Small intestine (tissue), 7 donors: Measurements from ENCODE around the gene FBXW9. TPM values are rescaled to one million over a fixed set of nuclear protein-coding genes. Genes with fewer than 3 reads are reported as not detected.
"Not testable (repeated sequence)": the region's sequence is repeated elsewhere in the genome, so short reads cannot be mapped to it uniquely, and the experiment has no call there.

Source experiments
- DNase-seq, 2 donors: peaks; one replicate each; pipeline versions ENCODE4 v3.0.0 to v3.0.0-alpha.2; 2013
- FAIRE-seq: peaks from 2 replicates; lab custom pipeline; 2012; peaks lifted over from hg19 to GRCh38; lab: Jason Lieb, UNC
- H3K27ac ChIP-seq, 3 donors: one replicate each; pipeline ENCODE4 v1.5.1; 2013; ENCODE audit warnings: low read length in 2 of 3, mild to moderate bottlenecking in 2 of 3, control low read depth in 1 of 3, inconsistent platforms in 1 of 3, low read depth in 1 of 3, moderate library complexity in 1 of 3
- H3K27me3 ChIP-seq, 3 donors: one replicate each; pipeline ENCODE4 v1.6.1; 2013; ENCODE audit warnings: low read length in 3 of 3, inconsistent platforms in 1 of 3; ENCODE audit not compliant: control insufficient read depth in 3 of 3, insufficient read depth in 3 of 3
- H3K36me3 ChIP-seq, 3 donors: one replicate each; pipeline ENCODE4 v1.6.1; 2013; ENCODE audit warnings: low read length in 3 of 3, inconsistent platforms in 1 of 3, low read depth in 1 of 3, mild to moderate bottlenecking in 1 of 3, moderate library complexity in 1 of 3; ENCODE audit not compliant: control insufficient read depth in 3 of 3, insufficient read depth in 2 of 3
- H3K4me1 ChIP-seq, 3 donors: one replicate each; pipeline ENCODE4 v1.6.1; 2013; ENCODE audit warnings: low read length in 2 of 3, inconsistent platforms in 1 of 3, low read depth in 1 of 3, mild to moderate bottlenecking in 1 of 3, moderate library complexity in 1 of 3; ENCODE audit not compliant: control insufficient read depth in 3 of 3, insufficient read depth in 2 of 3
- H3K4me3 ChIP-seq, 3 donors: one replicate each; pipeline ENCODE4 v1.5.1; 2013; ENCODE audit warnings: low read length in 3 of 3, control low read depth in 1 of 3, inconsistent platforms in 1 of 3, low read depth in 1 of 3, mild to moderate bottlenecking in 1 of 3, moderate library complexity in 1 of 3
- H3K9me3 ChIP-seq, 2 donors: one replicate each; pipeline ENCODE4 v1.6.1; 2013; ENCODE audit warnings: low read depth in 1 of 2, low read length in 1 of 2; ENCODE audit not compliant: control insufficient read depth in 2 of 2, insufficient read depth in 1 of 2
- WGBS, 3 donors: extraction: QIAGEN DNeasy Blood & Tissue Kit; methylation state at CpG; one replicate each; pipeline ENCODE4 v1.1.7; 2013; 5-methylcytosine and 5-hydroxymethylcytosine counted together
- polyA plus RNA-seq, 4 donors: library from polyadenylated mRNA; stranded (reverse) in 3 of 4; unstranded in 1 of 4; fragments of 200-250 nt in 3 of 4; fragments of 120-200 nt in 1 of 4; gene quantifications; one replicate each; pipeline versions ENCODE4 v1.2.1 to v1.2.3, GENCODE V29; 2013
- donor health status: healthy with polysubstance abuse.
- donor health status: control.
- donor health status: control.
- donor health status: Bipolar disorder and iron deficiency.
- donor health status: healthy.

FBXW9 gene
- polyA plus RNA-seq, 4 donors = 4.5 to 11.8 (median 7.2) TPM

DNA sequence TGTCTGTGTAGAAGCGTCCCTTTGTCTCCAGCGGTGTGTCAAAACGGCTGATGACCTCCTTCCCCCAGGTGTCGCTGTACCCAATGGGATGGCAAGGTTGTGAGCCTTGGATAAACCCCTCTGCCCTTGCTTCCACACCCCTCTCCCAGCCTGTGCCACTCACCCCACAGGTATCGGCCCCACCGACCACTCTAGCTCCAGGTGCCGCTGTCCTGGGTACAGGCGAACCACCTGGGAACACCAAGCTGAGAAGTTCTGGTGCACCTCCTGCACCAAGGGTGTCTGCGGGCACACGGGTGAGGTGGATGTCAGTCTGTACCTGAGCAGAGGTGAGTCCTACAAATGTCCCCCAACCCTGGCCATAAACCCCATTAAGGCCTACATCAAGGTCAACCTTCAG, 46.5 kb downstream of the FBXW9 start:
- 94 to 97% (median 97%) methylated on average over 10 of the region's 10 CpGs for WGBS, 3 donors
- no peak overlapping the region for H3K27ac ChIP-seq
- no peak for DNase-seq
- FAIRE-seq = no peak
- H3K9me3 ChIP-seq = no peaks in the 10 kb centered on the region
- H3K36me3 ChIP-seq = peaks cover 0 to 24% (median 0%) of the 10 kb centered on the region in 3 donors
- H3K4me3 ChIP-seq = no peak overlapping the region
- peaks cover 0 to 4% (median 0%) of the 10 kb centered on the region in 3 donors for H3K4me1 ChIP-seq
- H3K27me3 ChIP-seq = no peaks in the 10 kb centered on the region

DNA sequence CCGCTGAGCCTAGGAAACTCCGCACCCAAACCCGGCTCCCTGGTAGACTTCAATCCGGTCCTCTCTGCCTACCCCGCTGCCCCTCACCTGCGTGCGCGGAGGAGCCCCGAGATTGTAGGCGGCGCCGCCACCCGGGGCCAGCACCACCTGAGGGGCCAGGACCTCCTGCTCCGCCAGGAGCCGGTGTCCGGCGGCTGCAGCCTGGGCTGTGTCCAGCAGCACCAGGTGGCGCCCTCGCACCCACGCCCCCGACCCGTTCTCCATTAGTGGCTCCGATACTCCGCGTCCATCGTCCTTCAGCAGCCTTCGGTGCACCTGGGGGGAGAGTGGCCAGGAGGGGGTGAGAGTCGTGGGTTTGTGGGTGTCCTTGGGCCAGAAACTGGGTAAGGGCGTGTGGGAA, 48.3 kb downstream of the FBXW9 start:
- Histone ChIP-seq H3K36me3 (peaks cover 0 to 13% (median 0%) of the 10 kb centered on the region in 3 donors), H3K4me1 (peaks cover 0 to 4% (median 0%) of the 10 kb centered on the region in 3 donors), H3K4me3 (peak overlapping the region in 2 of 3 donors; percentile 27 to 35), H3K27ac (no peak overlapping the region), H3K27me3 (no peaks in the 10 kb centered on the region), H3K9me3 (no peaks in the 10 kb centered on the region)
- FAIRE-seq (no peak), DNase-seq (peak in 1 of 2 donors; percentile 25)
- 21 to 55% (median 29%) methylated on average over 23 to 29 of the region's 29 CpGs for WGBS, 3 donors

DNA sequence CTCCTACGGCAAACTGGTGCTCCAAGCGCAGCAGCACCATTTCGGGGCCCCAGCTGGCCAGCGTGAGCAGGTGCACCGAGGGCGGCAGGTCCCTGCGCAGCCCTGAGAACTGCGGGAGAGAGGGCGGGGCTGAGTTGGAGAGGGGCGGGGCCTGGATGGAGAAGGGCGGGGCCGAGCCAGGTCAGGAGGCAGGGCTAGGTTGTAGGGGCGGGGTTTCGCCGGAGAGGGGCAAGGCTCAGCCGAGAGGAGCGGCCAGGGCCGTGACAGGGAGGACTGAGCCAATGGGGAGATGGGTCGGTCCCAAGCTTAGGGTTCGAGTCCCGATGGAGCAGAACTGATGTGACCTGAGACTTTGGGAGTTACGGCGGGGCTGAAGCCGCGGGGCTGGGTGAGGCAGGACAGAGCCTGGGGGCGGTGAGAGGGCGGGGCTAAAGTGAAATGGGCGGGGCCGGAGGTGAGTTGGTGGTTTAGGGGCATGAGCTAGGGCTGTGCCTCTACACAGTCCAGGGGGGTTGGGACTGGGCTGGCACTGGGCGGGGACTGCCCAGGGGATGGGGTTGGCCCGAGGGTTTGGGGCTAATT, 48.9 kb downstream of the FBXW9 start:
- Histone ChIP-seq H3K9me3 (no peaks in the 10 kb centered on the region), H3K27me3 (no peaks in the 10 kb centered on the region), H3K4me3 (peak overlapping the region in 2 of 3 donors; percentile 31 to 35), H3K27ac (no peak overlapping the region), H3K4me1 (peaks cover 0 to 4% (median 0%) of the 10 kb centered on the region in 3 donors), H3K36me3 (peaks cover 0 to 13% (median 0%) of the 10 kb centered on the region in 3 donors)
- DNase-seq (peak; percentile 83 to 88), FAIRE-seq (no peak)
- WGBS, 3 donors = 11 to 26% (median 25%) methylated on average over 28 to 31 of the region's 31 CpGs

DNA sequence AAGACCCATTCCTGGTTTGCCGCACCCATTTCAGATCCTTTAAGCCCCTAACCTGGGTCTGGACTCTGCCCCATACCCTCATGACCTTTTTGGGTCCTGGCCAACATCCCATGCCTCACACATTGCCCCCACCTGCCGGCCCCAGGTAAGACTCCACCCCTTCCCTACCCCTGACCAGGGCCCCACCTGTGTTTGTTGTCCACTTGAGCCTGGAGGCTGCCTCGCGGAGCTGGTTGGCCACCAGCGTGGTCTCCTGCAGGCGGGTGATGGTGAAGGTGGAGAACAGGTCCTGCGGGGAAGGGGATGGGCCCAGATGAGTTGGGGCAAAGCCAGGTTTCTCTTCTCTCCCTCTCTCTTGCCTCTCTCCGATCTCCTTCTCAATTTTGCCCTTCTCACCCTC, 49.4 kb downstream of the FBXW9 start:
- Histone ChIP-seq H3K36me3 (peaks cover 0 to 10% (median 0%) of the 10 kb centered on the region in 3 donors), H3K27ac (no peak overlapping the region), H3K9me3 (no peaks in the 10 kb centered on the region), H3K4me3 (no peak overlapping the region), H3K4me1 (peaks cover 0 to 4% (median 0%) of the 10 kb centered on the region in 3 donors), H3K27me3 (no peaks in the 10 kb centered on the region)
- WGBS, 3 donors = 32 to 63% (median 61%) methylated on average over 8 of the region's 8 CpGs
- FAIRE-seq (no peak), DNase-seq (peak in 1 of 2 donors; percentile 34)

DNA sequence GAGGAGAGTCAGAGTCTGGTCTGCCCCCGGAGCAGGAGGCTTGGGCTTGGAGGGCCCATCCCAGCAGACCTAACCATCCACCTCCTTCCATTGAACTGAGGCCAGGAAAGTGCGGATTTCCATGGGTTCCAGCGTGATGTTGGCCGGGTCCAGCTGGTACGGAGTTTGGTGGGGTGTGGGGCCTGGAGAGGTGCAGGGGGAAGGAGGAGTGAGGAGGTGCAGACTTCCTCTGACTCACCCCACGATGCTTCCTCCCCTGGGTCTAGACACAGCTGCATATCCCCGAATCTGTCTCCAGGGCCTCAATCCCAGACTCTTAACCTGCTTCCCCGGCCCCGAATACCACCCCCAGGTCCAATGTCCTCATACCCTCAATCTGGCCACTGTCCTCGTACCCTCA, 49.9 kb downstream of the FBXW9 start:
- no peak for FAIRE-seq
- DNase-seq = no peak
- 91 to 92% (median 92%) methylated on average over 10 of the region's 10 CpGs for WGBS, 3 donors

DNA sequence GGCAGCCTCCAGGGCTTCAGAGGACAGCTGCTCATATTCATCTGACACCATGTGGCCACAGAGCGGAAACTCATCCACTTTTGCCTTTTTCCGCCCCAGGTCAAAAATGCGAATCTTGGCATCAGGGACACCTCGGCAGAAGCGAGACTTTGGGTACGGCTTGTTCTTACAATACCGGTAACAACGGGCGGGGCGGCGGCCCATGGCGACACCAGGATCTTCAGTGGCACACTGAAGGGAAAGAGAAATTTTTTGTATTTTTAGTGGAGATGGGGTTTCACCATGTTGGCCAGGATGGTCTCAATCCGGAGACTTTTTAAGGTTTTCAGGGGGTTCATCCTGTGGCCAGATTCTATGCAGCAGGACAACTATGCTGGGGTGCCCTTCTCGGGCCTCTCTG, 52.7 kb downstream of the FBXW9 start:
- not testable (repeated sequence) for H3K27ac ChIP-seq, FAIRE-seq, DNase-seq, H3K4me3 ChIP-seq, H3K36me3 ChIP-seq, H3K27me3 ChIP-seq, H3K9me3 ChIP-seq
- WGBS, 3 donors = 95 to 96% (median 96%) methylated on average over 13 to 14 of the region's 14 CpGs
- H3K4me1 ChIP-seq = peaks cover 0 to 12% (median 0%) of the 10 kb centered on the region in 3 donors

More for the DNA sequence above, 49.9 kb downstream of the FBXW9 start:
- H3K27me3 ChIP-seq = no peaks in the 10 kb centered on the region
- H3K9me3 ChIP-seq = no peaks in the 10 kb centered on the region
- peaks cover 0 to 6% (median 0%) of the 10 kb centered on the region in 3 donors for H3K36me3 ChIP-seq
- no peak overlapping the region for H3K4me3 ChIP-seq
- peaks cover 0 to 4% (median 0%) of the 10 kb centered on the region in 3 donors for H3K4me1 ChIP-seq
- no peak overlapping the region for H3K27ac ChIP-seq

DNA sequence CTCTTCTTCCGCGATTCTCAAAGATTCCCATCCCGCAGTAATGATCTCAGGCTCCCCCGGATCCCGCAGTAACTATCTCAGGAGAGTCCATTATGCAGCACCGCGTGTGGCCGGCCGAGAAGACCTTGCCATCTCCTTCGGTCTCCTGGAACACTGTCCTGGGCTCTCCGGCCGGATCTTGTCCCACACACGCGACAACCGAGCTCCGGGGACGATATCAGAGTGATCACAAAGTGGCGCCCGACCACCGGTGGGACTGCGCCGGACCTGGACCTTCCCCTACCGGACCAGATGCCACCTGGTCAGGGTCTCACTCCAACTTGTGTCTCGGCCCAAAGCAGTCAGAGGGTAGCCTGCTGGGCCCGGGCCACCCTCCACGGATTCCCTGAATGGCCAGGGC, 53.9 kb downstream of the FBXW9 start:
- DNase-seq (no peak), FAIRE-seq (no peak)
- no peaks in the 10 kb centered on the region for H3K36me3 ChIP-seq
- no peak overlapping the region for H3K27ac ChIP-seq
- H3K4me3 ChIP-seq = no peak overlapping the region
- 93 to 94% (median 93%) methylated on average over 26 of the region's 26 CpGs for WGBS, 3 donors
- peaks cover 0 to 8% (median 0%) of the 10 kb centered on the region in 3 donors for H3K4me1 ChIP-seq
- H3K9me3 ChIP-seq = no peaks in the 10 kb centered on the region
- H3K27me3 ChIP-seq = no peaks in the 10 kb centered on the region

DNA sequence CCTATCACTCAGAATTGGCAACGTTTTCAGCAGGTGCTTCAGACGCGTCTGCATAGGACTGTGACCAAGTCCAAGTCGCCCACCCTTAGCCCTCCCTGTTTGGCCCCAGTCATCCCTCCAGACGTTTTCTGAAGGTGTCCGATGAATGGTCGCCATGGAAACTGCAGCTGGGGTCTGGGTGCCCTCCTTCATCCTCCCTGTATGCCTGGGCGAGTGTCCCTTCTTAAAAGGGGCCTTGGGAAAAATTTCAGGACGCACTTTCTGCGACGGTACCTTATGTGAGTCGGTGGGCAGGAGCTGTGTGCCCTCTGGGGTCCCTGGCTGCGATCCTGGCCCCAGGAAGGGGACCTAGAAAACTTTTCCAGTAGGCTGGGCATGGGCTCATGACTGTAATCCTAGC, 55.0 kb downstream of the FBXW9 start:
- DNase-seq (no peak), FAIRE-seq (no peak)
- no peak overlapping the region for H3K4me3 ChIP-seq
- no peak overlapping the region for H3K27ac ChIP-seq
- no peaks in the 10 kb centered on the region for H3K36me3 ChIP-seq
- peaks cover 0 to 8% (median 0%) of the 10 kb centered on the region in 3 donors for H3K4me1 ChIP-seq
- H3K27me3 ChIP-seq = no peaks in the 10 kb centered on the region
- WGBS, 3 donors = 64 to 76% (median 66%) methylated on average over 13 of the region's 13 CpGs
- no peaks in the 10 kb centered on the region for H3K9me3 ChIP-seq
